Heart left ventricle (tissue), 16 donors: Measurements from ENCODE around the gene AIF1L. TPM values are rescaled to one million over a fixed set of nuclear protein-coding genes. Genes with fewer than 3 reads are reported as not detected.

ENCODE experiments used
- ATAC-seq, 4 donors: fragments of 200-7000 bp; cut with Tn5 transposase; one replicate each; pipeline ENCODE4 v1.9.1; 2020 to 2022; ENCODE audit warnings: moderate library complexity in 4 of 4, mild to moderate bottlenecking in 3 of 4, moderate number of reproducible peaks in 1 of 4
- DNase-seq, 5 donors: peaks; one replicate each; pipeline ENCODE4 v3.0.0-alpha.2; 2020
- H3K27ac ChIP-seq, 12 donors: fragments of 200-600 bp; sonication (generic) in 4 of 12; one replicate each; pipeline versions ENCODE4 v1.5.0 to v1.8.0; 2016 to 2022; ENCODE audit warnings: mild to moderate bottlenecking in 2 of 12
- H3K27me3 ChIP-seq, 9 donors: fragments of 200-600 bp; sonication (generic) in 2 of 9; one replicate each; pipeline versions ENCODE4 v1.5.1 to v1.8.0; 2016 to 2022; ENCODE audit warnings: mild to moderate bottlenecking in 3 of 9
- H3K36me3 ChIP-seq, 9 donors: fragments of 200-600 bp; sonication (generic) in 2 of 9; one replicate each; pipeline versions ENCODE4 v1.5.0 to v1.8.0; 2018 to 2022; ENCODE audit warnings: mild to moderate bottlenecking in 2 of 9
- H3K4me1 ChIP-seq, 12 donors: fragments of 200-600 bp; sonication (generic) in 4 of 12; one replicate each; pipeline versions ENCODE4 v1.5.0 to v1.8.0; 2016 to 2022; ENCODE audit warnings: mild to moderate bottlenecking in 3 of 12
- H3K4me3 ChIP-seq, 12 donors: fragments of 200-600 bp; sonication (generic) in 4 of 12; one replicate each; pipeline versions ENCODE4 v1.5.0 to v1.8.0; 2017 to 2022; ENCODE audit warnings: mild to moderate bottlenecking in 9 of 12, moderate library complexity in 4 of 12
- H3K9me3 ChIP-seq, 12 donors: fragments of 200-600 bp; sonication (generic) in 4 of 12; one replicate each; pipeline versions ENCODE4 v1.5.0 to v1.8.0; 2016 to 2022; ENCODE audit warnings: mild to moderate bottlenecking in 1 of 12
- CTCF ChIP-seq, 12 donors: fragments of 200-600 bp; sonication (generic) in 4 of 12; IDR thresholded peaks; one replicate each; pipeline versions ENCODE4 v1.5.0 to v1.8.0; 2018 to 2022; ENCODE audit warnings: antibody characterized with exemption in 12 of 12, mild to moderate bottlenecking in 5 of 12
- POLR2A ChIP-seq, 2 donors: fragments of 450-650 bp; IDR thresholded peaks; one replicate each; pipeline ENCODE4 v1.6.1; 2017; ENCODE audit warnings: antibody characterized with exemption in 2 of 2, mild to moderate bottlenecking in 2 of 2, moderate library complexity in 2 of 2
- WGBS, 4 donors: extraction: QIAGEN DNeasy Blood & Tissue Kit in 2 of 4; methylation state at CpG; one replicate each; pipeline versions ENCODE4 v1.1.5 to v1.1.7; 2013 to 2018; 5-methylcytosine and 5-hydroxymethylcytosine counted together
- intact Hi-C, 10 donors: fragments of 100-400 bp; cut with DNase I; formaldehyde crosslinking; loops; one replicate each; pipeline versions ENCODE4 v1.11.1 to v1.14.2; 2022
- polyA plus RNA-seq, 2 donors: library from polyadenylated mRNA; stranded (reverse); fragments of 200-250 nt; gene quantifications; one replicate each; pipeline ENCODE4 v1.2.3, GENCODE V29; 2013
- total RNA-seq, 9 donors: library from RNA; depleted of rRNA in 2 of 9; stranded (reverse); fragments of >200 nt in 2 of 9; fragmentation: NEBNext Ultra II Directional in 3 of 9; extraction: Animal tissue kit (Norgen Biotek cat#: 25700) in 3 of 9; gene quantifications; one replicate each; pipeline versions ENCODE4 v1.1.0 to v1.2.4, GENCODE V29; 2016 to 2023
- donor health status: ischemic (EF 13 %, LVEDD 7.1; RV severe dilation, severe dysfunction).
- donor health status: healthy with polysubstance abuse.
- donor health status: DM: no; HTN: yes; CAD: no.
- donor health status: DM: no; HTN: no; CAD: no.
- donor health status: ischemic (EF 25% LVEDD 6.9; RV normal size, moderate dysfunction).
- donor health status: ischemic (EF 25% LVEDD 5.7; RV mildly dilated, moderate dysfunction).
- donor health status: healthy.
- donor health status: DM: yes; HTN: yes; CAD: no.
- donor health status: ischemic (EF 35%, LVEDD 5.7; RV mildly dilated, moderate dysfunction).
- donor health status: nonischemic (EF 11% LVEDD 7.7; RV severe dilation, severe dysfunction).
- donor health status: DM: yes; HTN: yes; CAD: no.
- donor health status: PGD.
- donor health status: ischemic (EF 29% LVEDD 5.4; RV normal size, mild dysfunction).
- donor health status: nonischemic (EF 23%, LVEDD 6.1; RV moderate dilation, normal function).

Gene AIF1L
- total and polyA plus RNA-seq, 11 donors = 12.1 to 93.8 (median 23.1) TPM

- peaks cover 0 to 10% (median 0%) of the 10 kb centered on the region in 9 donors for H3K27me3 ChIP-seq
- 90 to 96% (median 94%) methylated on average over 6 to 8 of the region's 8 CpGs for WGBS, 4 donors
- intact Hi-C loops = loop anchor here in 9 of 10 donors (5.0 to 10.0 kb wide), 7 partner anchors 107 to 347 kb away; no protein-coding TSS in a partner anchor
- H3K27ac ChIP-seq = no peak overlapping the region
- TF ChIP-seq POLR2A (IDR thresholded peaks at IDR 0.05) (no peak), CTCF (IDR thresholded peaks at IDR 0.05) (no peak)
- no peak overlapping the region for H3K4me3 ChIP-seq
- DNase-seq (no peak), ATAC-seq (no peak)
- peaks cover 0 to 6% (median 0%) of the 10 kb centered on the region in 12 donors for H3K4me1 ChIP-seq
- no peaks in the 10 kb centered on the region for H3K36me3 ChIP-seq
- no peaks in the 10 kb centered on the region for H3K9me3 ChIP-seq
Observed at GRCh38 chr9:131048820-131049219, 47.5 kb upstream of the AIF1L start.

DNA sequence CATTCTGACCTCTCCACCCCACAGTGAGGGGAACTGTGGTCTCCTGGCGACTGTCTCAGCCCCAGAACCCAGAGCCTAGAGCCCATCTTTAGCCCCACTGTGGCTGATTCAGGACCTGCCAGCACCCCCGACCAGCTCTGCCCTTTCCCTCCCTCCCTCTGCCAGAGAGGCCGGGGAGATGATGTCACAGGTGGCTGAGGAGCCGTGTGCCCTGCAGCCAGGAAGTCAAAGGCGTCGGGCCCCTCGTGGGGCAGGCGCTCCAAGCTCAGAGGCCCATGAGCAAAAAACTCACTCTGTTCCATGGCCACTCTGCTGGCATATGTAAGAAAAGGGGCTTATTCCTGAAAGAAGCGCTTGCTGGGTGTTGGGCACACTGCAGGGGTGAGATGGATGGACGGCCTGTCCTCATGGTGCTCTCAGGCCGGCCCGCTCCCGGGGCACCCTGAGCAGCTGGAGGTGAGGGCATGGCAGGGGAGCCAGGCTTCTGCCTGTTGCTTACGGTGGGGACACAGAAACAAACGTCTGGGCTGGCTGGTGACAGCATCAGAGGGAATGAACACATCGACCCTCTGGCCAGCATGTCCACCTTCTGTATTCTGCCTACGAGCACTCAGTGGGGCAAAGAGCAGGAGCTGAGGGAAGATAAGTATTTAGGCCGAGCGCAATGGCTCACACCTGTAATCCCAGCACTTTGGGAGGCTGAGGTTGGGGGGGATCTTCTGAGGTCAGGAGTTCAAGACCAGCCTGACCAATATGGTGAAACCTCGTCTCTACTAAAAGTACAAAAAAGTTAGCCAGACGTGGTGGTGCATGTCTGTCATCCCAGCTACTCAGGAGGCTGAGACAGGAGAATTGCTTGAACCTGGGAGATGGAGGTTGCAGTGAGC lies 46.3 kb upstream of the AIF1L start:
- H3K27ac ChIP-seq = no peak overlapping the region
- H3K9me3 ChIP-seq = no peaks in the 10 kb centered on the region
- intact Hi-C loops = loop anchor here in 9 of 10 donors (5.0 to 10.0 kb wide), 9 partner anchors 75 to 348 kb away; partner anchors contain the start of gene NUP214 (in 1 of the 9)
- no peak for TF ChIP-seq POLR2A (IDR thresholded peaks at IDR 0.05)
- TF ChIP-seq CTCF (IDR thresholded peaks at IDR 0.05) = no peak
- ATAC-seq (no peak), DNase-seq (no peak)
- no peak overlapping the region for H3K4me3 ChIP-seq
- H3K27me3 ChIP-seq = peaks cover 0 to 10% (median 0%) of the 10 kb centered on the region in 9 donors
- peaks cover 0 to 6% (median 0%) of the 10 kb centered on the region in 12 donors for H3K4me1 ChIP-seq
- no peaks in the 10 kb centered on the region for H3K36me3 ChIP-seq
- WGBS, 4 donors = 71 to 77% (median 72%) methylated on average over 21 of the region's 21 CpGs

DNA sequence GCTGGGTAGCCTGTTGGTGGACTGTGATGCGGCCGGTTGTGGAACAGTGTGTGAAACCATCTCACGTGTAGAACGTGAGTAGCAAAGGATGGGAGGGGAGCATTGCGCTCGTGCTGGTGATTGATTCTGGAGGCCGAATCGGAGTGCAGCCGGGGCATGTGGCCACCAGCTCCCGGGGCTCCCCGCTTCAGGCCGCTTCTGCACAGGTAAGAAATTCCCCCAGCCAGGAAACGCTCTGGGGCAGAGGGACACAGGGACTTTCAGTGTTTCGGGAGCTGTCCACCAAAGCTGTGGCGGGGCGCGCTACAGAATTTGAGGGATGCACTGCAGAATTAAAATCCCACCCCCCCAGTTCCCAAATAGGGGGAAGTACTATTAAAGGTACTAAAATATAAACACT lies 45.5 kb upstream of the AIF1L start:
- Histone ChIP-seq H3K27ac (no peak overlapping the region), H3K4me1 (peaks cover 0 to 6% (median 0%) of the 10 kb centered on the region in 12 donors), H3K27me3 (peaks cover 0 to 10% (median 0%) of the 10 kb centered on the region in 9 donors), H3K9me3 (no peaks in the 10 kb centered on the region), H3K36me3 (no peaks in the 10 kb centered on the region), H3K4me3 (no peak overlapping the region)
- WGBS, 4 donors = 86 to 93% (median 92%) methylated on average over 17 of the region's 17 CpGs
- ATAC-seq = no peak
- intact Hi-C loops = loop anchor here in 4 of 10 donors (10.0 kb wide), 2 partner anchors 74 to 284 kb away; partner anchors contain the start of gene NUP214 (in 1 of the 4)
- TF ChIP-seq POLR2A (IDR thresholded peaks at IDR 0.05) (no peak), CTCF (IDR thresholded peaks at IDR 0.05) (no peak)
- DNase-seq = no peak
